GM12872 (cell line): ENCODE results near the gene HMOX1.

ENCODE experiments used
- CTCF ChIP-seq: IDR thresholded peaks from 3 replicates; pipeline ENCODE4 v1.5.1; 2011; ENCODE audit warnings: low read depth, mild to moderate bottlenecking, low read length, moderate library complexity; ENCODE audit not compliant: insufficient read depth

HMOX1 gene

DNA sequence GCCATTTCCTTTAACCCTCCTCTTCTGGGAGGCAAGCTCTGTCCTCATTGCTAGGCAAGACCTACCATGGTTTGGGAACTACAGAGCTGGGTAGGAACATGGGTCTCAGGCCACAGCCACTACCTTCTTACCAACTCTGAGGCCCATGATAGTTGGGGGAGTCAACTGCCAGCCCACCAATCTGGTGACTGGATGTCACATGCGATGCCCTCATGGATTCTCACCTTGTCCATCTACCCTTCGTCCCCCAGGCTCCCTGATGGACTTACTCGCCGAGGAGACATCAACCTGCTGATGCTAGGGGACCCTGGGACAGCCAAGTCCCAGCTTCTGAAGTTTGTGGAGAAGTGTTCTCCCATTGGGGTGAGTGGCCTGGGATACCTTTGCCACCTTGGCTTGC lies 32.7 kb downstream of the HMOX1 start:
- TF ChIP-seq CTCF: no peak

DNA sequence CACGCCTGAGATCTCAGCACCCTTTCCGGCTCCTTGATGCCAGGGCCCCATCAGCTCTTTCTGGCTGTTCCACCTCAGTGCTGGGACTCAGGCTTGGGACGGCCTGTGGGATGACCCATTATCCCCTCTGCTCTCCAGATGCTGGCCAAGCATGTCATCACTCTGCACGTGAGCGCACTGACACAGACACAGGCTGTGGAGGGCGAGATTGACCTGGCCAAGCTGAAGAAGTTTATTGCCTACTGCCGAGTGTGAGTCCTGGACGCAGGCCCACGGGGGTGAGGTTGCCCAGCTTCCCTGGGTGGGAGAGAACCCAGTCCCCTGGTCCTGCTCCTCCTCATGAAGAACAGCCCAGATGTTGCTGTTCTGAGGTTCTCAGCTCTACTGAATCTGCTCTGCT lies 36.7 kb downstream of the HMOX1 start:
- no peak for TF ChIP-seq CTCF

DNA sequence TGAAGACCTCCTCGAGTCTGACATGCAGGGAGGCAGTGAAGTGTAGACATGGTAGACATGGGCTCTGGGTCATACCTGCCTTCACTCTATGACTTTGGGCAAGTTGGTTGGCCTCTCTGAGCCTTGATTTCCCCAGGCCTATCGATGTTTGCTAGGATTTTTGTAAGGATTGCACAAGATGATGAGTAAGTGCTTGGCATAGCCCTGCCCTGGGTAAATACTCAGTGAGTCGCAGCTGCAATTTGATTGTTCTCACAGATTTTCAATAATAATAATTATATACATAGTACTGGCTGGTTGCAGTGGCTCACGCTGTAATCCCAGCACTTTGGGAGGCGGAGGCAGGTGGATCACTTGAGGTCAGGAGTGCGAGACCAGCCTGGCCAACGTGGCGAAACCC lies 37.2 kb downstream of the HMOX1 start:
- no peak for TF ChIP-seq CTCF

- TF ChIP-seq CTCF: no peak
Observed at GRCh38 chr22:35418731-35419130, 37.8 kb downstream of the HMOX1 start.

GRCh38 chr22:35419756-35420155 lies 38.9 kb downstream of the HMOX1 start:
- no peak for TF ChIP-seq CTCF

- no peak for TF ChIP-seq CTCF
Observed at GRCh38 chr22:35421121-35421520, 40.2 kb downstream of the HMOX1 start.

GRCh38 chr22:35422145-35422544 lies 41.2 kb downstream of the HMOX1 start:
- TF ChIP-seq CTCF: no peak

- no peak for TF ChIP-seq CTCF
Observed at GRCh38 chr22:35422936-35423335, 42.0 kb downstream of the HMOX1 start.
